ENCODE measurements around the gene MRPL2. TPM values are rescaled to one million over a fixed set of nuclear protein-coding genes. Genes with fewer than 3 reads are reported as not detected.

Gene MRPL2
- total RNA-seq, 1 donor from 2014 or later, result 38.6 TPM

DNA sequence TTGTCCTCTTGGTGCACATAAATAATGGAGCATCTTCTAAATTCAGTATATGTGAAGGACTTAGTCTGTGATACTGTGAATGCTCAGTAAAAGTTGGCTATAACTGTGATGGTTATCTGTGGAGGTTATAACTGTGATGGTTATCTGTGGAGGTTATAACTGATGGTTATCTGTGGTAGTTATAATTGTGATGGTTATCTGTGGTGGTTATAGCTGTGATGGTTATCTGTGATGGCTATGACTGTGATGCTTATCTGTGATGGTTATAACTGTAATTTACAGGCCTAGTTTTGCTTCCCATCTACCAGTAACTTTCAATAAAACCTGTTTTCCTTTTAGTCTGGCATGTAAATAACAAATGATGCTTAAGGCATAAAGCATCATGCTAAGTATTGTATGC is 33.4 kb upstream of the MRPL2 start:
- Histone ChIP-seq H3K27me3 (ENCODE audit: control insufficient read depth, insufficient read depth, low read length) (no peaks in the 10 kb centered on the region), H3K4me3 (ENCODE audit: low read depth, low read length) (no peak overlapping the region), H3K36me3 (ENCODE audit: control insufficient read depth, insufficient read depth, low read length) (no peaks in the 10 kb centered on the region)
- no peak for DNase-seq (ENCODE audit: low read depth)
- TF ChIP-seq, protein P1, sequence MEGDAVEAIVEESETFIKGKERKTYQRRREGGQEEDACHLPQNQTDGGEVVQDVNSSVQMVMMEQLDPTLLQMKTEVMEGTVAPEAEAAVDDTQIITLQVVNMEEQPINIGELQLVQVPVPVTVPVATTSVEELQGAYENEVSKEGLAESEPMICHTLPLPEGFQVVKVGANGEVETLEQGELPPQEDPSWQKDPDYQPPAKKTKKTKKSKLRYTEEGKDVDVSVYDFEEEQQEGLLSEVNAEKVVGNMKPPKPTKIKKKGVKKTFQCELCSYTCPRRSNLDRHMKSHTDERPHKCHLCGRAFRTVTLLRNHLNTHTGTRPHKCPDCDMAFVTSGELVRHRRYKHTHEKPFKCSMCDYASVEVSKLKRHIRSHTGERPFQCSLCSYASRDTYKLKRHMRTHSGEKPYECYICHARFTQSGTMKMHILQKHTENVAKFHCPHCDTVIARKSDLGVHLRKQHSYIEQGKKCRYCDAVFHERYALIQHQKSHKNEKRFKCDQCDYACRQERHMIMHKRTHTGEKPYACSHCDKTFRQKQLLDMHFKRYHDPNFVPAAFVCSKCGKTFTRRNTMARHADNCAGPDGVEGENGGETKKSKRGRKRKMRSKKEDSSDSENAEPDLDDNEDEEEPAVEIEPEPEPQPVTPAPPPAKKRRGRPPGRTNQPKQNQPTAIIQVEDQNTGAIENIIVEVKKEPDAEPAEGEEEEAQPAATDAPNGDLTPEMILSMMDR (IDR thresholded peaks at IDR 0.05; ENCODE audit: insufficient read depth, low read length, poor library complexity, severe bottlenecking), result no peak

GRCh38 chr6:43091436-43091991 is 32.3 kb upstream of the MRPL2 start:
- Histone ChIP-seq H3K27me3 (ENCODE audit: control insufficient read depth, insufficient read depth, low read length) (no peaks in the 10 kb centered on the region), H3K4me3 (ENCODE audit: low read depth, low read length) (no peak overlapping the region), H3K36me3 (ENCODE audit: control insufficient read depth, insufficient read depth, low read length) (no peaks in the 10 kb centered on the region)
- TF ChIP-seq, protein P1 (IDR thresholded peaks at IDR 0.05; ENCODE audit: insufficient read depth, low read length, poor library complexity, severe bottlenecking), result no peak
- DNase-seq (ENCODE audit: low read depth), result no peak

- no peaks in the 10 kb centered on the region for H3K27me3 ChIP-seq (ENCODE audit: control insufficient read depth, insufficient read depth, low read length)
- H3K36me3 ChIP-seq (ENCODE audit: control insufficient read depth, insufficient read depth, low read length), result no peaks in the 10 kb centered on the region
- TF ChIP-seq, protein P1 (IDR thresholded peaks at IDR 0.05; ENCODE audit: insufficient read depth, low read length, poor library complexity, severe bottlenecking), result no peak
- DNase-seq (ENCODE audit: low read depth), result no peak
- H3K4me3 ChIP-seq (ENCODE audit: low read depth, low read length), result no peak overlapping the region
Measured at GRCh38 chr6:43091020-43091419, 31.8 kb upstream of the MRPL2 start.

GRCh38 chr6:43090559-43090956 is 31.3 kb upstream of the MRPL2 start:
- Histone ChIP-seq H3K27me3 (ENCODE audit: control insufficient read depth, insufficient read depth, low read length) (no peaks in the 10 kb centered on the region), H3K36me3 (ENCODE audit: control insufficient read depth, insufficient read depth, low read length) (no peaks in the 10 kb centered on the region), H3K4me3 (ENCODE audit: low read depth, low read length) (no peak overlapping the region)
- TF ChIP-seq, protein P1 (IDR thresholded peaks at IDR 0.05; ENCODE audit: insufficient read depth, low read length, poor library complexity, severe bottlenecking), result no peak
- no peak for DNase-seq (ENCODE audit: low read depth)

DNA sequence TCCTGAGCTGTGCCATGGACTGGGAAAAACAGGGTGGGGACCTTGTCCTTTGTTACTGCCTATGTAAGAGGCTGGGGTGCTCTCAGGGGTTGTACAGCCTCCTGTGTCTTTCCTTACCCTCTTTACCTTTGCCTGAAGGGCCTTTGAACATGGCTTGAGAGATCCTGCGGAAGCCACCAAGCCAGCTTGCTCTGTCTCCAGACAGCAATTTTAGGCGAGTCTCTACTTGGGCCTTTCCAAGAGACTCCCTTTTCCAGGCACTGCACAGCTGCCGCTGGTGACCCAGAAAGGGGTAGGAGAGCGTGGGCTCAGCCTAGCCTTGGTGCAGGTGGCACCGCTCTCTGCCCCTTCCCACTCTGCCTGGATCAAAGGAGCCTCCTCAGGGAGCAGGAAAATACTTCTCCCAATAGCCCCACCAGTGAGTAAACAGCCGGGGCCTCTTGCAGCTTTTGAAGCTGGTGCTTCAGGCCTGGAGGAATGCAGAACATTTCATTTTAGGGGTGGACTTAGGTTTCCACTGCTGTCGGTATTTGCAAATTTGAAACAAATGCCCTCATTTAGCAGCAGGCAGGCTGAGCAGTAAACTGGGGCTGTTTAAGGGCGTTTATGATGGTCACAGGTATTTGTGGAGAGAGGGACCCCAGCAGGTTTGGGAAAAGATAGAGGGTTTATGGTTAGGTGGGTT is 30.8 kb upstream of the MRPL2 start:
- Histone ChIP-seq H3K36me3 (ENCODE audit: control insufficient read depth, insufficient read depth, low read length) (no peaks in the 10 kb centered on the region), H3K4me3 (ENCODE audit: low read depth, low read length) (no peak overlapping the region), H3K27me3 (ENCODE audit: control insufficient read depth, insufficient read depth, low read length) (no peaks in the 10 kb centered on the region)
- TF ChIP-seq, protein P1 (IDR thresholded peaks at IDR 0.05; ENCODE audit: insufficient read depth, low read length, poor library complexity, severe bottlenecking), result no peak
- DNase-seq (ENCODE audit: low read depth), result no peak

GRCh38 chr6:43089467-43089866 is 30.2 kb upstream of the MRPL2 start:
- no peaks in the 10 kb centered on the region for H3K36me3 ChIP-seq (ENCODE audit: control insufficient read depth, insufficient read depth, low read length)
- DNase-seq (ENCODE audit: low read depth), result no peak
- no peak overlapping the region for H3K4me3 ChIP-seq (ENCODE audit: low read depth, low read length)
- TF ChIP-seq, protein P1 (IDR thresholded peaks at IDR 0.05; ENCODE audit: insufficient read depth, low read length, poor library complexity, severe bottlenecking), result no peak
- H3K27me3 ChIP-seq (ENCODE audit: control insufficient read depth, insufficient read depth, low read length), result no peaks in the 10 kb centered on the region
